ENCODE results near the gene MEN1.

GRCh38 chr11:64796757-64797541, 13.4 kb downstream of the MEN1 start:
- TF ChIP-seq POLR2AphosphoS5 (IDR thresholded peaks at IDR 0.05), result no peak
- TF ChIP-seq POLR2A (IDR thresholded peaks at IDR 0.05), result no peak
- TF ChIP-seq CTCF (IDR thresholded peaks at IDR 0.05), result no peak
